ENCODE results near the gene AP3M1.

AP3M1 gene

DNA sequence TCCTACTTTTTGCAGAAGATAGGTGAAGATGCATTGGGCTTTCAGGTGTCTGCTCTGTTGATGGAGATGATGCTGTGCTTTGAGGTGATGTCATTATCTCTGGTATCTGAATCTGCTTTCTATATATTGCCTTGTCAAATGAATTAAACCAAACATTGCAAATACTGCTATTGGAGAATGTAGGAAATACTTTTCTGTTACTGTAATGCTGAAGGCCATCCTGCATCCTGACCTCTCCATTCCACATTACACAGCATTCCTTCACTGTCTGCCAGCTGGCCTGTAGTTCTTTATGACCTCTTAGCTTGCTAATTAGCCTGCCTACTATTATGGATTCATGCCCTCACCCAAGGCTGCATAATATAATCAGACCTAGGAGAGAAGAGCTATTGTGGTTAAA, 79.5 kb downstream of the AP3M1 start:
- no peak overlapping the region for H3K27ac ChIP-seq (ENCODE audit: low read depth, low read length)
- H3K79me2 ChIP-seq (ENCODE audit: control insufficient read depth, low read length): 0 out of 2 replicates have a peak, but pooled peaks cover 2% of the 10 kb centered on the region

More for the DNA sequence above, 79.5 kb downstream of the AP3M1 start:
- TF ChIP-seq, protein P1, sequence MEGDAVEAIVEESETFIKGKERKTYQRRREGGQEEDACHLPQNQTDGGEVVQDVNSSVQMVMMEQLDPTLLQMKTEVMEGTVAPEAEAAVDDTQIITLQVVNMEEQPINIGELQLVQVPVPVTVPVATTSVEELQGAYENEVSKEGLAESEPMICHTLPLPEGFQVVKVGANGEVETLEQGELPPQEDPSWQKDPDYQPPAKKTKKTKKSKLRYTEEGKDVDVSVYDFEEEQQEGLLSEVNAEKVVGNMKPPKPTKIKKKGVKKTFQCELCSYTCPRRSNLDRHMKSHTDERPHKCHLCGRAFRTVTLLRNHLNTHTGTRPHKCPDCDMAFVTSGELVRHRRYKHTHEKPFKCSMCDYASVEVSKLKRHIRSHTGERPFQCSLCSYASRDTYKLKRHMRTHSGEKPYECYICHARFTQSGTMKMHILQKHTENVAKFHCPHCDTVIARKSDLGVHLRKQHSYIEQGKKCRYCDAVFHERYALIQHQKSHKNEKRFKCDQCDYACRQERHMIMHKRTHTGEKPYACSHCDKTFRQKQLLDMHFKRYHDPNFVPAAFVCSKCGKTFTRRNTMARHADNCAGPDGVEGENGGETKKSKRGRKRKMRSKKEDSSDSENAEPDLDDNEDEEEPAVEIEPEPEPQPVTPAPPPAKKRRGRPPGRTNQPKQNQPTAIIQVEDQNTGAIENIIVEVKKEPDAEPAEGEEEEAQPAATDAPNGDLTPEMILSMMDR (IDR thresholded peaks at IDR 0.05; ENCODE audit: low read depth, low read length, poor library complexity, severe bottlenecking): no peak
- no peak for TF ChIP-seq EZH2phosphoT487 (IDR thresholded peaks at IDR 0.05; ENCODE audit: borderline replicate concordance, low read length)
- H3K4me1 ChIP-seq (ENCODE audit: control insufficient read depth, low read length): peaks cover 20% of the 10 kb centered on the region
- H3K4me3 ChIP-seq (ENCODE audit: low read length): no peak overlapping the region
- H4K20me1 ChIP-seq (ENCODE audit: control insufficient read depth, insufficient read depth, low read depth, low read length): no peaks in the 10 kb centered on the region
- no peaks in the 10 kb centered on the region for H3K9me2 ChIP-seq (replicated peaks; ENCODE audit: control insufficient read depth, low read length)
- peaks cover 20% of the 10 kb centered on the region for H3K36me3 ChIP-seq (ENCODE audit: control insufficient read depth, low read length)
- no peaks in the 10 kb centered on the region for H3K9me3 ChIP-seq (ENCODE audit: control insufficient read depth, insufficient read depth, low read length)
- no peaks in the 10 kb centered on the region for H3K27me3 ChIP-seq (ENCODE audit: control insufficient read depth, low read length)
- H3F3A ChIP-seq (ENCODE audit: control insufficient read depth, insufficient read depth): peaks cover 14% of the 10 kb centered on the region
- no peak overlapping the region for H3K4me2 ChIP-seq (ENCODE audit: low read length)
